ENCODE results near the gene LIPC.

LIPC gene

GRCh38 chr15:58545307-58546065 is 113.7 kb downstream of the LIPC start:
- no peak overlapping the region for H3K9ac ChIP-seq (ENCODE audit: low read length)
- H3K79me2 ChIP-seq (ENCODE audit: low read length): no peaks in the 10 kb centered on the region
- DNase-seq: no peak
- TF ChIP-seq CTCF (IDR thresholded peaks at IDR 0.05; ENCODE audit: low read length) (no peak), EZH2 (optimal IDR thresholded peaks at IDR 0.05; ENCODE audit: low read depth, low read length) (no peak), EZH2phosphoT487 (IDR thresholded peaks at IDR 0.05; ENCODE audit: low read length) (no peak)
- H3K4me1 ChIP-seq (ENCODE audit: low read length): no peaks in the 10 kb centered on the region
- no peak overlapping the region for H2AFZ ChIP-seq (ENCODE audit: low read length)
- no peaks in the 10 kb centered on the region for H3K36me3 ChIP-seq (replicated peaks; ENCODE audit: insufficient read depth, low read length)
- H3K9me3 ChIP-seq (replicated peaks; ENCODE audit: insufficient read depth, low read length): no peaks in the 10 kb centered on the region
- no peaks in the 10 kb centered on the region for H3K9me2 ChIP-seq (replicated peaks; ENCODE audit: insufficient read depth, low read length)
- H3K27ac ChIP-seq (ENCODE audit: low read length): no peak overlapping the region
- H4K20me1 ChIP-seq (ENCODE audit: insufficient read depth, low read length): no peaks in the 10 kb centered on the region
- no peaks in the 10 kb centered on the region for H3K27me3 ChIP-seq (replicated peaks; ENCODE audit: insufficient read depth, low read length)
- H3K4me2 ChIP-seq (ENCODE audit: low read depth, low read length): no peak overlapping the region
- no peak overlapping the region for H3K4me3 ChIP-seq (ENCODE audit: low read length)
- H3F3A ChIP-seq (ENCODE audit: insufficient read depth, low read length): no peaks in the 10 kb centered on the region

GRCh38 chr15:58546066-58546591 is 114.3 kb downstream of the LIPC start:
- Histone ChIP-seq H3K27ac (ENCODE audit: low read length) (no peak overlapping the region), H3F3A (ENCODE audit: insufficient read depth, low read length) (no peaks in the 10 kb centered on the region), H3K9ac (ENCODE audit: low read length) (no peak overlapping the region), H3K4me3 (ENCODE audit: low read length) (no peak overlapping the region), H4K20me1 (ENCODE audit: insufficient read depth, low read length) (no peaks in the 10 kb centered on the region), H3K4me1 (ENCODE audit: low read length) (no peaks in the 10 kb centered on the region), H3K9me2 (replicated peaks; ENCODE audit: insufficient read depth, low read length) (no peaks in the 10 kb centered on the region), H3K9me3 (replicated peaks; ENCODE audit: insufficient read depth, low read length) (no peaks in the 10 kb centered on the region), H3K36me3 (replicated peaks; ENCODE audit: insufficient read depth, low read length) (no peaks in the 10 kb centered on the region), H3K79me2 (ENCODE audit: low read length) (no peaks in the 10 kb centered on the region), H3K27me3 (replicated peaks; ENCODE audit: insufficient read depth, low read length) (no peaks in the 10 kb centered on the region), H2AFZ (ENCODE audit: low read length) (no peak overlapping the region), H3K4me2 (ENCODE audit: low read depth, low read length) (no peak overlapping the region)
- no peak for TF ChIP-seq EZH2 (optimal IDR thresholded peaks at IDR 0.05; ENCODE audit: low read depth, low read length)
- TF ChIP-seq EZH2phosphoT487 (IDR thresholded peaks at IDR 0.05; ENCODE audit: low read length): no peak
- DNase-seq: no peak

- Histone ChIP-seq H2AFZ (ENCODE audit: low read length) (no peak overlapping the region), H3K4me2 (ENCODE audit: low read depth, low read length) (no peak overlapping the region)
- no peak for TF ChIP-seq CTCF (IDR thresholded peaks at IDR 0.05; ENCODE audit: low read length)
Measured at GRCh38 chr15:58546635-58547627, 115.1 kb downstream of the LIPC start.

More at GRCh38 chr15:58546635-58547627, 115.1 kb downstream of the LIPC start:
- no peak for DNase-seq
- Histone ChIP-seq H3K9me2 (replicated peaks; ENCODE audit: insufficient read depth, low read length) (no peaks in the 10 kb centered on the region), H3K36me3 (replicated peaks; ENCODE audit: insufficient read depth, low read length) (no peaks in the 10 kb centered on the region), H3K4me1 (ENCODE audit: low read length) (no peaks in the 10 kb centered on the region), H3F3A (ENCODE audit: insufficient read depth, low read length) (no peaks in the 10 kb centered on the region), H3K27ac (ENCODE audit: low read length) (no peak overlapping the region), H3K4me3 (ENCODE audit: low read length) (no peak overlapping the region), H3K79me2 (ENCODE audit: low read length) (no peaks in the 10 kb centered on the region), H4K20me1 (ENCODE audit: insufficient read depth, low read length) (no peaks in the 10 kb centered on the region), H3K9ac (ENCODE audit: low read length) (no peak overlapping the region), H3K27me3 (replicated peaks; ENCODE audit: insufficient read depth, low read length) (no peaks in the 10 kb centered on the region), H3K9me3 (replicated peaks; ENCODE audit: insufficient read depth, low read length) (no peaks in the 10 kb centered on the region)
